Midbrain (tissue), 1 donor: ENCODE measurements around the gene RAB1B.

Experiments used
- DNase-seq: peaks from one replicate; lab custom pipeline; 2025; lab: John Stamatoyannopoulos, UW

Gene RAB1B

DNA sequence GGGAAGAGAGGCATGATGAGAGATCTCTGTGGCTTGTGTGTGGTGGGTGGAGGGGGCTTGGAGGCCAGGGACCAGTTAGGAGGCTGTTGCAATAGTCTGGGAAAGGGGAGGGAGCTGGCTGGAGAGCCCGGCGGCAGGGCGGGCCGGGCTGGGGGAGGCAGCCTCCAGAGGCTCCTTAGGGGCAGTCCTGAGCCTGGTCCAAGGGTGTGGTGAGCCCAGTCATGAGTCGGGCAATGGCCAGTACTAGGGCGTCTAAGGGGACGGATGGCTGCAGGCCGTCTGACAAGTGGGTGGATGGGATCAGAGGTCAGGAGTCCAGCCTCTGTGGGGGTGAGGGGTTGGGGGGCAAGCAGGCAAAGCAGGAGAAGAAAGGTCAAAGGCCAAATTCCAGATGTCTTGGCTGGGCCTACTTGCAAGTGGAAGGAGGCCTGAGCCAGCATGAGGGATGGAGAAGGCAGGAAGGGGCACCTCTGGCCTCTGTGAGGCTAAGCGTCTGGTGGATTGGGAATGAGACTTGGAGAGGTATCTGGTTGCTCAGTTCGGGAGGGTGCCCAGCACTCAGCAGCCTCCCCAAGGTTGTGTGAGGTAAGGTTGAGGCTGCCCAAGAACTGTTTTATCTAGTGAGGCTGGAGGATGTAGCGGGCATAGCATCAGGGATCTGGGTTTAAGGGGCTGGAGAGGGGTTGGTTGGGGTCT is 54.4 kb downstream of the RAB1B start:
- no peak for DNase-seq

GRCh38 chr11:66323684-66324083 is 55.2 kb downstream of the RAB1B start:
- no peak for DNase-seq

DNA sequence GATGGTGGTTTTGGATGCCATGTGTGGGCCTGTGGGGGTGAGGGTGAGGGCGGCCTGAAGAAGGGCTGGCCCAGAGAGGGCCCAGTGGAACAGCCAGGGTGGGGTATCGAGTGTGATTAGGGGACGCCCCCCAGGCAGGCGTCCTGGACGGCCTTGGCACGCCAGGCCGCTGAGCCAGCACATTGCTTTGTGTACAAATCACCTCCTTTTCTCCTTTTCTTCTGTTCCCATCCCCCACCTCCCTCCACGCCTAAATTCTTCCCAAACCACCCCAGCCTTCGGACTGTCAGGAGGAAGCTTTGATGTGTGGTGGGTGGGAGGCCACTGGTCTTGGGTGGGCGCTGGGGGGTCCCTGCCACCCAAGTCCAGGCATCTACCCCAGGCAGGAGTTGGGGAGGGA is 56.2 kb downstream of the RAB1B start:
- DNase-seq = no peak

GRCh38 chr11:66325263-66325671 is 56.8 kb downstream of the RAB1B start:
- no peak for DNase-seq

DNA sequence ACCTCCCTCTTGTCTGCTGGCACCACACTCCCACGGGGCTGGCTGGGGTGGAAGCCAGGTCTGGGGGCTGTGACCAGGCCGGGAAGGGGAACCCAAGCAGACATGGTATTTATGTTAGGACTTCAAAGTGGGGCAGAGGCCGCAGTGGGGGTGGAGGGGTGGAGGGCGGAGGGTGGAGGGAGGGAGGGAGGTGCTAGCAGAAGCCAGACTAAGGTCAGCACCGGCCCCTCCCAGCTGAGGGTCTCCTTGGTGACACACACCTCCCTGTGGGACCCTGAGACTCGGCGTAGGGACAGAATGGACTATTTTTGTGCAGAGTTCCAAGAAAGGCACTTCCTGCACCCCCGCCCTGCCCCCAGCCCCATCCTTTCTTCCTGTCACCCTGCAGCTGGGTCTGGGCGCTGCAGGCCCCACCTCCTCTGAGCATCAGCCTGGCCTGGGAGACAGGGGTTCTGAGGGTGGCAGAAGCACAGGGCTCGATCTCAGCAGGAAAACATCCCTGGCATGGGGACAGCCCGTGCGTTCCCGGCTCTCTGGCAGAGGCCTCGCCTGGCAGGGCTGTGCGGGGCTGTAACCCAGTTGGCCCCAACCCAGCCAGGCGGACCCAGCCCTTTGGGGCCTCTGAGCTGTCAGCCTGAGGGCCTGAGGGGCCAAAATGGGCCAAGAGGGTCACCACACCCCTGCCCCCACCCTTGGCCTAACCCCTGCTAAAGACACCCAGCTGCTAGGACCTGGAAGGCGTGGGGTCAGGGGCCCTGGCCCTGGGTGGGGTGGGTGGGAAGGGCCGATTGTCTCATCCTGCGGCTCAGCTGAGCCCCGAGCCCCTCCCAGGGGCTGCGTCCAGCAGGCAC is 58.0 kb downstream of the RAB1B start:
- DNase-seq = no peak
